HL-60/S4 treated with retinoic acid at 250 ng/mL for 4 days and 3 days (cell line): ENCODE measurements around the gene FLYWCH1.
"Not testable (repeated sequence)": the region's sequence is repeated elsewhere in the genome, so short reads cannot be mapped to it uniquely, and the experiment has no call there.

Experiments
- in situ Hi-C: fragments of 300-500 bp; cut with MboI; formaldehyde crosslinking; loops from 2 replicates; pipeline ENCODE4 v1.7.0; 2022; ENCODE audit warnings: low sequenced_read_pairs

FLYWCH1 gene

DNA sequence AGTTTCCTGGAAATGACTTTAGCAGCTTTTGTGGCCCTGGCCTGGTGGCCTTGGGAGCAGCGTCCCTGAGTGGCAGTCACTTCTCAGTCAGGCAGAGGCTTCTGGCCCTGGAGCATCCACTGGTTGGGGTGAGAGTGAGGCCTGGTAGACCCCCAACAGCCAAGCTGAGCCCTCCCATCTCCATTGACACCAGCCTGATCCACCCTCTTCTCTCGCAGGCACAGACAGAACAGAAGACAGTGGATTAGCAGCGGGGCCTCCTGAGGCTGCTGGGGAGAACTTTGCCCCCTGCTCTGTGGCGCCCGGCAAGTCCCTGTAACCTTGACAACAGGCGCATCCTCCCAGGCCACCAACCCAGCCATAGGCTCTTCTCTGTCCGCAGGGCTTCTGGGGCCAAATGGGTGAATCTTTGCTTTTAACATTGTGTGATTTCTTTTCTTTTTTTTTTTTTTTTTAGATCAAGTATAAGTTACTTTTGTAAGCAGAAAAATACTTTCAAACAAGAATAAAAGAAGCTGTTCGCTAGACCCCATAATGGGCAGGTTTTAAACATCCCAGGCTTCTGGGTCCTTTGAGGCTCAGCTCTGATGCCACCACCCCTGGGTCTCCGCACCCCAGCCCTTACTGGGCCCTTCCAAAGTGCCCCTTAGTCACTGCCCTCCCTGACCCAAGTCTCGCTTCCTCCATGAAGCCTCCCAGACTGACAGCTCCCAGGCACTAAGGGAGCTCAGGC, 12.7 kb upstream of the FLYWCH1 start:
- in situ Hi-C loops = no loop called here

- in situ Hi-C loops = no loop called here
Observed at GRCh38 chr16:2899564-2900072, 12.1 kb upstream of the FLYWCH1 start.

DNA sequence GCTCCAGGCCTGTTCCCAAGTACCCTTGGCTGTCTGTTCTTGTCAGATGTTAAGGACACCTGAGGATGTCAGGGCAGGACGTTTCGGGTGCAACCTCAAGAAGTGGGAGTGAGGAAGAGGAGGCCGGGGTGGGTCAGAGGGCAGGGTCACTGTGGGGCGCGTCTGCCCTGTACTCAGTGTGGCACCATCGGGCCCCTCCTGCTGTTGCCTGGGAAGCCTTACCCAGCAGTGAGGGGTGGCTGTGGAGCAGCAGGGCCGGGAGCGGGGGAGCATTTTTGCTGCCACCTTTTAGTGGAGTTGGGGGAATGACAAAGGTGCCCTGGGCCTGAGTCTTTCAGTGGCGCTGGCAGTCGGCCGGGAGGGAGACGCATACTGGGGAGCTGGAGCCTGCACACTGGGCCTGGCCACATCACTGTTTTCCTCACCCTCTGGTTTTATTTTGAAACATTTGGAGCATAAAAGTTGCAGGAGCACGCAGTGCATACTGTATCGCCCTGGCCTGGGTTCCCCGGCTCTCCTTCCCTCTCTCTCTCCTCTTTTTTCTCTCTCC, 11.1 kb upstream of the FLYWCH1 start:
- in situ Hi-C loops = no loop called here

- in situ Hi-C loops = no loop called here
Observed at GRCh38 chr16:2902337-2903130, 9.2 kb upstream of the FLYWCH1 start.

GRCh38 chr16:2904100-2904921, 7.4 kb upstream of the FLYWCH1 start:
- in situ Hi-C loops = no loop called here

- in situ Hi-C loops = no loop called here
Observed at GRCh38 chr16:2904922-2905240, 6.8 kb upstream of the FLYWCH1 start.

GRCh38 chr16:2905241-2905987, 6.3 kb upstream of the FLYWCH1 start:
- in situ Hi-C loops = no loop called here

- in situ Hi-C loops = no loop called here
Observed at GRCh38 chr16:2905988-2906387, 5.7 kb upstream of the FLYWCH1 start.

- in situ Hi-C loops = not testable (repeated sequence)
Observed at GRCh38 chr16:2907084-2907753, 4.5 kb upstream of the FLYWCH1 start.

DNA sequence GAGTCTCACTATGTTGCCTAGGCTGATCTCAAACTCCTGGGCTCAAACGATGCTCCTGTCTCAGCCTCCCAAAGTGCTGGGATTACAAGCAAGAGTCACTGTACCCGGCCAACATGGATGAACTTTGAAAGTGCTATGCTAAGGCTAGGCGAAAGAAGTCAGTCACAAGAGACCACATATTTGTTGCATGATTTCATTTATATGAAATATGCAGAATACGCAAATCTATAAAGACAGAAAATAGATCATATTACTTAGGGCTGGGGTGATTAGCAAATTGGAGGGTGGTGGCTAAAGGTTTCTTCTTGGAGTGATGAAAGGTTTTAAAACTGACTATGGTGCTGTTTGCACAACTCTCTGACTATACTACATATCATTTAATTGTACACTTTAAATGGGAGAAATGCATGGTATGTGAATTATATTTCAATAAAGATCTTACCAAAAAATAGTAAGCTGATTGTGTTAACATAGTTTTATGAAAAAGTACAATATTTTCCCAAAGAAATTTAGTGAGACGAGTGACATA, 1.2 kb upstream of the FLYWCH1 start:
- in situ Hi-C loops = no loop called here

- in situ Hi-C loops = no loop called here
Observed at GRCh38 chr16:2912330-2913199, 834 bp downstream of the FLYWCH1 start.

- in situ Hi-C loops = no loop called here
Observed at GRCh38 chr16:2913603-2914002, 1.9 kb downstream of the FLYWCH1 start.

DNA sequence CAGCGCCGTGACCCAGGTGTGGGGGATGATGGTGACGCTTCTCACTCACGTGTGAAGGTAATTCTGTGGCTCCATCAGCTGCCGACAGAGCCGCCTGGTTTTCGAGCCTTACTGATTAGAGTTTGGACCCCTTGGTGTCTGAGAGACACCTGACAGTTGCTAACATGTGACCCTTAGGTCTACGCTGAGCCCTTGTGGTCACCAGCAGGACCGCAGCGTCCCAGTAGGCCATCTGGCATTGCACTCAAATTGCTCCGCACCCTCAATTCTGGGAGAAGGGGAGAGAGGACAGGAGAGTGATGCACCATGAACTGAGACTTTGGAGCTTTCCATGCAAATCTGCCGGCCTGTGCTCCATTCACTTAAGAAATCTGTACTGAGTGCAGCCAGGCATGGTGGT, 2.5 kb downstream of the FLYWCH1 start:
- in situ Hi-C loops = no loop called here

GRCh38 chr16:2915196-2915929, 3.6 kb downstream of the FLYWCH1 start:
- in situ Hi-C loops = no loop called here

DNA sequence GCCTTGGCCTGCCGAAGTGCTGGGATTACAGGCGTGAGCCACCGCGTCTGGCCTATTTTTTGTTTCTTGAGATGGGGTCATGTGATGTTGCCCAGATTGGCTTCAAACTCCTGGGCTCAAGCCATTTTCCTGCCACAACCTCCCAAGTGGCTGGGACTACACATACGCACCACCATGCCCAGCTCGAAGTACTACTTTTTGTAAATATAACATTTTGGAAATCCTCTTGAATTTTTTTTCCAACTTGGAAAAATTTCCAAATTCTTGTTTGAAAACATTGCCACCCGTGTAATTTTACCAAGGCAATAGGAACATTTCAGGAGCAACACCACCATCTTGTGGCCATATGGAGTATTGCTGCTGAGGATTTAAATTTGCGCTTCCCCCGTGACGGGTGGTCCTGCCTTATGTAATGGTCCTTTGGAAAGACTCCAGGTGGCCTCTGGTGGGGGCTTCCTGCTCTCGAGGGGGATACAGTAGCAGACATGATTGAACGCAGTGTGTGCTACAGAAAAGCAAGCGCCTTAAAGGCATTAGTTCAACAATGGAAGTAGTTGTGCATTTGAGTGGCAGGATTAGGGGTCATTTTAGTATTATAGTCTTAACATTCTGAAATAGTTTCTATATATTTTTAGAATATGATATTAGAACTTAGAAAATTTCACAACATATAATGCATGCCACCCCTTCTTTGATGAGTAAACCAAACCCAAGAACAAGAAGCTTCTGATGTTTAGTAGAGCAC, 8.0 kb downstream of the FLYWCH1 start:
- in situ Hi-C loops = no loop called here

GRCh38 chr16:2923481-2923880, 11.8 kb downstream of the FLYWCH1 start:
- in situ Hi-C loops = no loop called here
